Stimulated activated naive B cell treated with anti-CD40 and anti-IgM and Interleukin-4, amounts not matched to agents 10 μg/mL and 1 μg/mL and 100 μg/mL, for 72 hours (primary cell): ENCODE results near the gene CELF2.
"Not testable (repeated sequence)": the region's sequence is repeated elsewhere in the genome, so short reads cannot be mapped to it uniquely, and the experiment has no call there.

ENCODE experiments used
- ATAC-seq, 2 donors: fragments of 150-1000 bp; cut with Tn5 transposase; replicated peaks; 2 replicates each; pipeline ENCODE4 v1.10.0; 2021; ENCODE audit warnings: moderate library complexity in 1 of 2
- DNase-seq: peaks from one replicate; pipeline ENCODE4 v3.0.0; 2021
- H3K27ac Mint-ChIP-seq: one replicate; pipeline ENCODE4 v1.8.0; 2022; ENCODE audit warnings: mild to moderate bottlenecking, mixed read lengths
- H3K27me3 Mint-ChIP-seq, 2 donors: one replicate each; pipeline ENCODE4 v1.8.0; 2022; ENCODE audit warnings: mixed read lengths in 2 of 2
- H3K36me3 Mint-ChIP-seq, 2 donors: one replicate each; pipeline ENCODE4 v1.8.0; 2022; ENCODE audit warnings: mixed read lengths in 2 of 2, mild to moderate bottlenecking in 1 of 2
- H3K4me1 Mint-ChIP-seq, 2 donors: one replicate each; pipeline ENCODE4 v1.8.0; 2022; ENCODE audit warnings: mixed read lengths in 2 of 2, mild to moderate bottlenecking in 1 of 2
- H3K4me3 Mint-ChIP-seq, 2 donors: one replicate each; pipeline ENCODE4 v1.8.0; 2022; ENCODE audit warnings: mild to moderate bottlenecking in 2 of 2, mixed read lengths in 2 of 2, moderate library complexity in 1 of 2
- H3K9me3 Mint-ChIP-seq, 2 donors: one replicate each; pipeline ENCODE4 v1.8.0; 2022; ENCODE audit warnings: mixed read lengths in 2 of 2, mild to moderate bottlenecking in 1 of 2

Gene CELF2

DNA sequence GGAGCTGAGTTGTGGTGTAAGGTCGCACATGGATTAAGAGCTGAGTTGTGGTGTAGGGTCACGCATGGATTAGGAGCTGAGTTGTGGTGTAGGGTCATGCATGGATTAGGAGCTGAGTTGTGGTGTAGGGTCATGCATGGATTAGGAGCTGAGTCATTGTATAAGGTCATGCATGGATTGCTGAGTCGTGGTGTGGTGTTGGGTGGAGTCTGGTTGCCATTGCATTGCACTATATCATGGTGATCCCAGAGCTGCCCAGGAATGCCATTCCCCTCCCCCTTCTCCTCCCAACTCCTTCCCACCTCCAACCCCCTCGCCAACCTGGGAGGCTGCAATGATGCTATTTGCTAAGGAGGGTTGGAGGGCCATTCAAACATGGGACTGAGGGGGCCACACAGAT, 349.2 kb downstream of the CELF2 start:
- H3K27ac Mint-ChIP-seq, H3K27me3 Mint-ChIP-seq, H3K9me3 Mint-ChIP-seq, H3K4me3 Mint-ChIP-seq, DNase-seq, H3K36me3 Mint-ChIP-seq, ATAC-seq: not testable (repeated sequence)
- peaks cover 9 to 12% of the 10 kb centered on the region in 2 donors for H3K4me1 Mint-ChIP-seq

DNA sequence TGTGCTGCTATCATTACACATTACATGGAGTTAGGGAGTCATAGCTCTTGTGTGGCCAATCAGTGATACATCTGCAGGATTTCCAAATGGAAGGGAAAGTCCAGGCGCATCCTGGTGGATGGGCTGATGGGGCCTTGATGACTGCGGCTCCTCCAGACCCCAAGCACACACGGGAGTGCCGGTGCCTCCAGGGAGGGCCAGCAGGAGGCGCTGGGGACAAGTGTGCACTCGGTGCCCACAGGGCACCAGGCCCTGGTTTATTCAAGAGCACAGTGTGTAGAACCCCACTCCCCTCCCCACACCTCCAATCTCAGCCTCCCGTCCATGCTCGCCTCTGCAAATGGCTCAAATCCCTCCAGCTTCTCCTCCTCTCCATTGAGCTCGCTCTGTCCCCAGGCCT, 349.8 kb downstream of the CELF2 start:
- DNase-seq (no peak), ATAC-seq (no peak)
- H3K27ac Mint-ChIP-seq: no peak overlapping the region
- H3K4me1 Mint-ChIP-seq: peaks cover 9 to 12% of the 10 kb centered on the region in 2 donors
- no peak overlapping the region for H3K4me3 Mint-ChIP-seq
- H3K36me3 Mint-ChIP-seq: no peaks in the 10 kb centered on the region
- peaks cover 0 to 2% of the 10 kb centered on the region in 2 donors for H3K27me3 Mint-ChIP-seq
- H3K9me3 Mint-ChIP-seq: peaks cover 2 to 4% of the 10 kb centered on the region in 2 donors

DNA sequence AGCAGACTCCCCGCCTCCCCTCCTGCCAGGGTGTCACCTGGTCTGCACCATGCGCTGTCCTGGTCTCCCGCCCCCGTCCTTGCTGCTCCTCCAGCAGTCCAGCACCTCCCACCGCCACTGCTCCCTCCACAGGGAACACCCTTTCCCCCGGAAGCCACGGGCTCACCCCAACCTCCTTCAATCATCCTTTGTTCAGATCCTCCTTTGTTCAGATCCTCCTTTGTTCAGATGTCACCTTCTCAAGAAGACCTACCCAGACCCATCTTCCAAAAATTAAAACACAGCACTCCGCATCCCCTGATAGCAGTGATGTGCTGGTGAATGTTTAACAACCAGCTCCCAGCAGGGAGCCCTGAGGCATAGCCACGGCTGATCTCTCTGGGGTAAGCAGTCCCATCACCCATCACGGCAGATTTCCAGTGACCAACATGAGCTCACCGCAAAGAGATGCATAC, 356.1 kb downstream of the CELF2 start:
- Mint-ChIP-seq H3K27me3 (peaks cover 5 to 12% of the 10 kb centered on the region in 2 donors), H3K4me3 (no peak overlapping the region), H3K4me1 (peaks cover 0 to 2% of the 10 kb centered on the region in 2 donors), H3K27ac (no peak overlapping the region), H3K36me3 (no peaks in the 10 kb centered on the region), H3K9me3 (peaks cover 0 to 3% of the 10 kb centered on the region in 2 donors)
- ATAC-seq (no peak), DNase-seq (no peak)

DNA sequence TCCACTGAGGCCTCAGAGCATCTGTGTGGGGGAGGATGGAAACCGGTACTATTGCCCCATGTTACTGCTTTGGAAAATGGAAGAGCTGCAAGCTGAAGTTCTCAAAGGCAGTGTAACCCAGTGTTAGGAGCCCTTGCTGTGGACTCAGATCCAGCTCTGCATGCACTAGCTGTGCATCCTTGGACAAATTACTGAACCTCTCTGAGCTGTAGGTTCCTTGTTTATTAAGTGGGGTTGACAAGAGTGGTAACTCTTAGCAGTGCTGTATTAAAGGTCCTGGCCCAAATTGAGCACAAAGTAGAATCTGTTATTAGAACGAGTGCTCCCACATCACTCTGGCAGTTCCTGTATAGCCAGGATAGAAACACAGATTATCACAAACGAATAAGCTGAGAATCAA, 359.6 kb downstream of the CELF2 start:
- Mint-ChIP-seq H3K9me3 (peaks cover 0 to 1% of the 10 kb centered on the region in 2 donors), H3K27ac (no peak overlapping the region), H3K4me3 (no peak overlapping the region), H3K4me1 (peaks cover 0 to 6% of the 10 kb centered on the region in 2 donors), H3K36me3 (no peaks in the 10 kb centered on the region), H3K27me3 (peaks cover 5 to 12% of the 10 kb centered on the region in 2 donors)
- DNase-seq (no peak), ATAC-seq (no peak)

DNA sequence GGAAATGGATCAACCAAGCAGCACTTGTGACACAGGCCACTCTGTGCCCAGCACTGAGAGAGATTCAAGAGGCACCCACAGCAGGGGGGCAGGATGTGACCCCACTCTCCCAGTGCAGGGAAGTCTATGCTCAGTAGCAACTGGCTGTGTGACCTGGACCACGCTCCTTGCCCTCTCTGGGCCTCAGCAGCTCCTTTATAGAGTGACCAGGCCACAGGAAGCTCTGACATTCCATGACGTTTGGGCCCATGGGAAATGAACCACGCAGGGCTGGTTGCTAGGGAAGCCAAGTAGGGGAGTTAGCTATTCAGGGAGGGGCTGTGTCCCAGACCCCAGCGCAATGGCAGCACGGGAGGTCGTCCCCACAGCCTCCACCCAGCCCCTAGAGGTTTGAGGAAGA, 361.2 kb downstream of the CELF2 start:
- Mint-ChIP-seq H3K27me3 (peaks cover 1 to 3% of the 10 kb centered on the region in 2 donors), H3K4me1 (peaks cover 0 to 6% of the 10 kb centered on the region in 2 donors), H3K36me3 (no peaks in the 10 kb centered on the region), H3K9me3 (no peaks in the 10 kb centered on the region), H3K4me3 (no peak overlapping the region), H3K27ac (no peak overlapping the region)
- DNase-seq (no peak), ATAC-seq (no peak)

DNA sequence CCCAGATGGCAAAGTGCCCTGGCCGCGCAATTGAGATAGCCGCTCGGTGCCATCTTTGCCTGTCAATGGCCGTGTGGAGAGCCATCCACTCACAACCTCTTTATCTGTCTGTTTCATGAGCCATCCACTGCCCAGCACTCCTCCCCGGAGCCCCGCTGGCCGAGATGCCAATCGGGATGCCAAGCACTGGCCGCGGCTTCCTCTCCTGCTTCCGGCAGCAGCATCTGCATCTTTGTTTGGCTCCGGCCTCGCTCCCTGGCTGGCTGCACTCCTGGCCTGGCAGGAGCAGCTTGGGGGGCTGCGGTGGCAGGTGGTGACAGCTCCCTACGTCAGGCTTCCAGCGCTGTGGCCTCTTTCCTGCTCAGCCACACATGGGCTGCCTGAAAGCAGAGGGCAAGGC, 362.1 kb downstream of the CELF2 start:
- H3K4me1 Mint-ChIP-seq: peaks cover 5 to 11% of the 10 kb centered on the region in 2 donors
- DNase-seq: no peak
- no peak overlapping the region for H3K27ac Mint-ChIP-seq
- H3K9me3 Mint-ChIP-seq: peaks cover 3 to 8% of the 10 kb centered on the region in 2 donors
- H3K4me3 Mint-ChIP-seq: no peak overlapping the region
- peaks cover 0 to 7% of the 10 kb centered on the region in 2 donors for H3K27me3 Mint-ChIP-seq
- no peak for ATAC-seq
- no peaks in the 10 kb centered on the region for H3K36me3 Mint-ChIP-seq

DNA sequence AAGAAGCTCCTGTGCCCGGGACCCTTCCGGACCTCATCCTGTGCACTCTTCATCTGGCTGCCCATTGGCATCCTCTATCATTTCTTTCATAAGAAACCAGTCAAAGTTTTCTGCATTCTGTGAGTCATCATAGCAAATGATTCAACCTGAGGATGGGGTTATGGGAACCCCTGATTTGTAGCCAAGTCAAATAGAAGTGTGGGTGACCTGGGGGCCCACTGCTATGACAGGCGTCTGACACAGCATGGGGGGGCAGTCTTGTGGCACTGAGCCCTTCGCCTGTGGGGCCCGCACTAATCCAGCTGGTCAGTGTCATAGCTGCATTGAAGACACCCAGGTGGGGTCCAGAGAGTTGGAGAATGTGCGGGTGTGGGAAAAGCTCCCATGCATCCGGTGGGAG, 363.4 kb downstream of the CELF2 start:
- Mint-ChIP-seq H3K4me3 (no peak overlapping the region), H3K9me3 (peaks cover 4 to 11% of the 10 kb centered on the region in 2 donors), H3K27ac (no peak overlapping the region), H3K36me3 (no peaks in the 10 kb centered on the region), H3K4me1 (peaks cover 10 to 17% of the 10 kb centered on the region in 2 donors), H3K27me3 (peaks cover 0 to 7% of the 10 kb centered on the region in 2 donors)
- no peak for ATAC-seq
- no peak for DNase-seq

DNA sequence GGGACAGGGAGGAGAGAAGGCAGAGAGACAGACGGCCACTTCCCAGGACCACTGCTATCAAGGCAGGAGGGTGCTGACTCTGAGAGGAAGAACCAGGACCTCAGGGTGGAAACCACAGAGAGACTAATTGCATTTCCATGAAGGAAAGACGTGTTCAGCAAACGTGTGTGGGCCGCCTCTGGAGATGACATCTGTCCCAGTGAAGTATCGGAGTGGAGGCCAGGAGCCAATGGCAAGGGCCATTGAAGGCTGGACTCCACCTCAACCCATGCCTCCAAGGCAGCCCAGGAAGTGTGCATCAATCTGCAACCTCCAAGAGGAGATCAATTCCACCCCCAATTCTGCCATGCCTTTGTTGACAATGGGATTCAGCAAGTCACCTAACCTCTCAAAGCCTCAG, 363.8 kb downstream of the CELF2 start:
- Mint-ChIP-seq H3K4me1 (peaks cover 10 to 17% of the 10 kb centered on the region in 2 donors), H3K9me3 (peaks cover 4 to 11% of the 10 kb centered on the region in 2 donors), H3K4me3 (no peak overlapping the region), H3K27me3 (peaks cover 0 to 7% of the 10 kb centered on the region in 2 donors), H3K27ac (no peak overlapping the region), H3K36me3 (no peaks in the 10 kb centered on the region)
- DNase-seq (no peak), ATAC-seq (no peak)

DNA sequence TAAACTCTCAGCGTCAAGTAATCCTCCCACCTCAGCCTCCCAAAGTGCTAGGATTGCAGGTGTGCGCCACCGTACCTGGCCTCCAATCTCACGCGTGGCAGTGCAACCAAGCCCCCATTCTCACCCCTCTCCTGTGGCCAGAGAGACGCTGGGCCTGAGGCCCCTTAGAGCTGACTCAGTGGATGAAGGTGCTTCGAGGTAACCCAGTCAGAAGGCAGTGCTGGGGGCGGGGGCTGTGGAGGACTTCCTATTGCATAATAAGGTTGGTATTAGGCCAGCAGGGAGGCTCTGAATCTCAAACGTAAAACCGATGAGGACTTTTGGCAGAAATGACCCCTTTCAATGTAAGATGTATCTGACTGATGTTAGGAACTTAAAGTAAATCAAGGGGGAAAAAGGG, 364.5 kb downstream of the CELF2 start:
- Mint-ChIP-seq H3K27ac (no peak overlapping the region), H3K27me3 (peaks cover 0 to 7% of the 10 kb centered on the region in 2 donors), H3K4me1 (peaks cover 10 to 17% of the 10 kb centered on the region in 2 donors), H3K9me3 (peaks cover 4 to 11% of the 10 kb centered on the region in 2 donors), H3K36me3 (no peaks in the 10 kb centered on the region), H3K4me3 (no peak overlapping the region)
- ATAC-seq (no peak), DNase-seq (no peak)

DNA sequence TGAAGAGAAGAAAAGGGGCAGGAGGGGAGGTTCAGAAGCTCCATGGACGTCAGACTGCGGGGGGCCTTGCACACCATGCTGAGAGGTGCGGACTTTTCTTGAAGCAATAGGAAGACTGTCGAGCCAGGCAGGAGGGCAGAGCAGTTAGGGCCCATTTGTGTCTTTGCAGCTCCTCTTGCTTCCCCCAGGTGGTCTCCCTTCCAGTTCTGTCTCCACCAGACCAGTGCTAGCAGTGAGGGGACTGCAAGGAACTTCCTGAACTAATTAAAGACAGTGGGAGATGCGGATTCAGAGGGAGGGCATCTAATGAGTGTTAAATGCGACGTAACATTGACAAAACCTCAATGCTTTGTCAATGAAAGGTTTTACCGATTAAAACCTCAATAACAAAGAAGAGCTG, 368.4 kb downstream of the CELF2 start:
- Mint-ChIP-seq H3K27me3 (peaks cover 0 to 17% of the 10 kb centered on the region in 2 donors), H3K9me3 (peaks cover 4 to 11% of the 10 kb centered on the region in 2 donors), H3K4me3 (no peak overlapping the region), H3K36me3 (no peaks in the 10 kb centered on the region), H3K27ac (no peak overlapping the region), H3K4me1 (peaks cover 10 to 12% of the 10 kb centered on the region in 2 donors)
- no peak for DNase-seq
- no peak for ATAC-seq
